Measurements from ENCODE around the gene ARID3C. TPM values are rescaled to one million over a fixed set of nuclear protein-coding genes. Genes with fewer than 3 reads are reported as not detected.

Gene ARID3C
- total RNA-seq, 4 donors from 2014 or later: 0.53 TPM; not detected in 3

DNA sequence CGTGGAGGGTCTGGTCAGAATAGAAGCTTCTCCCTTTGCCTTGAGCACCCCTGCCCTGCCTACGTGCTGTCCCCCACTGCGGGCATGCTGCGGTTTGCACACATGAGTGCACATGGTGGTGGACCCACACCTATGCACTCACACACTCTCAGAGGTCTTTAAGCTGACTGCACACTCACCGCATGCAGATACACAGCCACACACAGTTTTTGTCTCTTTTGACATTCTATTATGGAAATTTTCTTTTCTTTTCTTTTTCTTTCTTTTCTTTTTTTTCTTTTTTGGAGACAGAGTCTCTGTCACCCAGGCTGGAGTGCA is 584 bp upstream of the ARID3C start:
- Histone ChIP-seq H3K36me3 (no peaks in the 10 kb centered on the region), H3K4me3 (peak overlapping the region in 3 of 4 donors; percentile 31 to 59 (median 55)), H3K9me3 (no peaks in the 10 kb centered on the region), H3K27ac (no peak overlapping the region), H3K27me3 (peaks cover 0 to 47% of the 10 kb centered on the region in 2 donors), H3K4me1 (peaks cover 0 to 15% (median 7%) of the 10 kb centered on the region in 4 donors)
- DNase-seq: no peak
- TF ChIP-seq POLR2A (IDR thresholded peaks at IDR 0.05): no peak
- TF ChIP-seq, protein P1, sequence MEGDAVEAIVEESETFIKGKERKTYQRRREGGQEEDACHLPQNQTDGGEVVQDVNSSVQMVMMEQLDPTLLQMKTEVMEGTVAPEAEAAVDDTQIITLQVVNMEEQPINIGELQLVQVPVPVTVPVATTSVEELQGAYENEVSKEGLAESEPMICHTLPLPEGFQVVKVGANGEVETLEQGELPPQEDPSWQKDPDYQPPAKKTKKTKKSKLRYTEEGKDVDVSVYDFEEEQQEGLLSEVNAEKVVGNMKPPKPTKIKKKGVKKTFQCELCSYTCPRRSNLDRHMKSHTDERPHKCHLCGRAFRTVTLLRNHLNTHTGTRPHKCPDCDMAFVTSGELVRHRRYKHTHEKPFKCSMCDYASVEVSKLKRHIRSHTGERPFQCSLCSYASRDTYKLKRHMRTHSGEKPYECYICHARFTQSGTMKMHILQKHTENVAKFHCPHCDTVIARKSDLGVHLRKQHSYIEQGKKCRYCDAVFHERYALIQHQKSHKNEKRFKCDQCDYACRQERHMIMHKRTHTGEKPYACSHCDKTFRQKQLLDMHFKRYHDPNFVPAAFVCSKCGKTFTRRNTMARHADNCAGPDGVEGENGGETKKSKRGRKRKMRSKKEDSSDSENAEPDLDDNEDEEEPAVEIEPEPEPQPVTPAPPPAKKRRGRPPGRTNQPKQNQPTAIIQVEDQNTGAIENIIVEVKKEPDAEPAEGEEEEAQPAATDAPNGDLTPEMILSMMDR (IDR thresholded peaks at IDR 0.05): no peak

DNA sequence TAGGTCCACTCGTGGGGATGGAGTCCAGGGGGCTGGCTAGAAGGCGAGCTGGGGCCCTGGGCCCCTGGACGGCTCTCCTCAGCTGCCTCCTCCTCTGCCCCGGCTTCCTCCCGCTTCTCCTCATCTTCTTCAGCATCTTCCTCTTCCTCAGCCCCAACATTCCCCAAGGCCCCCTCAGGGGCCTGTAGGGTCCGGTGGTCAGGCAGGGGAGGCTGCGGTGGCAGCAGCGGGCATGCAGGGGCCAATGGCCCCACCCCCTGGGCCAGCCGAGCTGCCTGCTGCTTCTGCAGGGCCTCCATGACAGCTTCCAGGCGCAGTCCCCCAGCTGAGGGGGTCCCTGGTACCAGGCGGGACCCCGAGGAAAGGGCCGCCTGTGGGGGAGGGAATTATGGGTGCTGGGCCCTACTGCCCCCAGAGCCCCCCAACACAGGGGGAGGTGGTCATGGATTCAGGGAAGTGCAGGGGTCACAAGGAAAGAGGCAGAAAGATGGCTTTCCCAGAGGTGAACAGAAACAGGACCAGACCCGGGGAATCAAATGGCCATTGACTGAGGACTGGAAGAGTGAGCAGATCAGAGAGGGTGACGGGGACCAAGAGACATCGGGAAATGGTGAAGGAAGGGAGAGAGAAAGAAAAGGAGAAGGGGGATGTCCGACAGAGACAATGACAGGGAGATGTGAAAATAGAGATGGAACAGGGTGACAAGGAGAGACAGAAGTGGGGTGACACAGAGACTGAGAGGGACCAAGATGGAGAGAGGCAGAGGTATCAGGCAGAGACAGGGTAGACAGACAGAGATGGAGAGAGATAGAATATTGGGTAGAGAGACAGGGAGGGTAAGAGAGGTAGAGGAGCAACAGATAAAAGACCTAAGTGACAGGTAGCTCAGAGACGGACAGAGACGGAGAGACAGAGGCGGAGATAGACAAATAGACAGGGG is 880 bp downstream of the ARID3C start:
- H3K27me3 ChIP-seq: peaks cover 3 to 61% of the 10 kb centered on the region in 2 donors
- no peak for DNase-seq
- peak overlapping the region; percentile 31 to 59 (median 54) for H3K4me3 ChIP-seq
- no peak overlapping the region for H3K27ac ChIP-seq
- no peak for TF ChIP-seq POLR2A (IDR thresholded peaks at IDR 0.05)
- TF ChIP-seq, protein P1 (IDR thresholded peaks at IDR 0.05): no peak
- peaks cover 0 to 18% (median 11%) of the 10 kb centered on the region in 4 donors for H3K4me1 ChIP-seq
- no peaks in the 10 kb centered on the region for H3K9me3 ChIP-seq
- no peaks in the 10 kb centered on the region for H3K36me3 ChIP-seq

DNA sequence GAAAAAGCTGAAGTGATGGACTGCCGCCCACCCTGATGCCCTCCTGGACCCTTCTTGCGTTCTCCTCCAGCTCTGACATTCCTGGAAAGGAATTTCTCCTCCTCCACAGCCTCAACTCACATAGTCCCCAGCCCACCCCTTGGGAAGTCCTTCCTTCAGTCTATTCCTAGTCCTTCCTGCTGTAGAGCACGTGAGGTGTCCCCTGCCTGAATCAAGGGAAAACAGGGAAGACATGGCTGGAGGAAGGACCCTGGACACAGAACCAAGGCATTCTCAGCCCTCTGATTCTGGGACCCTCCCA is 3.7 kb downstream of the ARID3C start:
- Histone ChIP-seq H3K27ac (no peak overlapping the region), H3K9me3 (no peaks in the 10 kb centered on the region), H3K27me3 (peaks cover 3 to 61% of the 10 kb centered on the region in 2 donors), H3K4me1 (peaks cover 0 to 18% (median 11%) of the 10 kb centered on the region in 4 donors), H3K4me3 (no peak overlapping the region), H3K36me3 (no peaks in the 10 kb centered on the region)
- no peak for DNase-seq
- no peak for TF ChIP-seq POLR2A (IDR thresholded peaks at IDR 0.05)
- TF ChIP-seq, protein P1 (IDR thresholded peaks at IDR 0.05): no peak

DNA sequence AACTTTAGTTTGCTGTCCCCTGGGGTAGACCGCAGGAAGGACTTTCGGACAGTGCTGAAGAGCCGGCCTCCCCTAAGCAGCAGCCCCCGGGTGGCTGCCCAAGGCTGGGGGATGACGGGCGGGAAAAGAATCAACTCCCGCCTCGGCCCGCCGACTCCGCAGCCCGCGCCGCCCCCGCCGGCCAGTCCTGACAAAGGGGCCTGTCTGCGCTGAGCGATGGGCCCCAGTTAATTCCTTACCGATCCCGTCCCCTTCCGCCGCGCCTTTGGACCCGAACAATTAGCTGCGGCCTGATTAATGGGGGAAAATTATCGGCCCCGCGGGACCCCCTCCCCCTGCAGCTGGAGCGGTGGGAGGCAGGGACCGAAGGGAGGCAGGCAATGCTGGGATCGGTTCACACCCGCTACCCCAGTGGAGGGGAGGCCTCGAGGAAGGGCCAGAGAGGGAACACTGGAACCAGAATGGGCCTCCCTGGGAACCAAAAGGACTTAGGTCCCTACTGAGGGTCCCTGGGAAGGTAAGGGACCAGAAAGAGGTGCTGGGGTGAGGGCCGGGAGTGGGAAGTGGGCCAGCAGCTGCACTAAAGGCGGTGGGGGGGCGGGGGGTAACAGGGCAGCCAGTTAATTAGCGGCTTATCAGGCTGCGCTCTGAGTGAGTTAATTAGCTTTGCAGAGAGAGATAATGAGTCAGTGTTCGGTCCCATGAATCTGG is 4.2 kb downstream of the ARID3C start:
- Histone ChIP-seq H3K27me3 (peaks cover 3 to 59% of the 10 kb centered on the region in 2 donors), H3K36me3 (no peaks in the 10 kb centered on the region), H3K27ac (no peak overlapping the region), H3K4me3 (no peak overlapping the region), H3K9me3 (no peaks in the 10 kb centered on the region), H3K4me1 (peaks cover 0 to 21% (median 12%) of the 10 kb centered on the region in 4 donors)
- no peak for TF ChIP-seq POLR2A (IDR thresholded peaks at IDR 0.05)
- TF ChIP-seq, protein P1 (IDR thresholded peaks at IDR 0.05): no peak
- DNase-seq: no peak

DNA sequence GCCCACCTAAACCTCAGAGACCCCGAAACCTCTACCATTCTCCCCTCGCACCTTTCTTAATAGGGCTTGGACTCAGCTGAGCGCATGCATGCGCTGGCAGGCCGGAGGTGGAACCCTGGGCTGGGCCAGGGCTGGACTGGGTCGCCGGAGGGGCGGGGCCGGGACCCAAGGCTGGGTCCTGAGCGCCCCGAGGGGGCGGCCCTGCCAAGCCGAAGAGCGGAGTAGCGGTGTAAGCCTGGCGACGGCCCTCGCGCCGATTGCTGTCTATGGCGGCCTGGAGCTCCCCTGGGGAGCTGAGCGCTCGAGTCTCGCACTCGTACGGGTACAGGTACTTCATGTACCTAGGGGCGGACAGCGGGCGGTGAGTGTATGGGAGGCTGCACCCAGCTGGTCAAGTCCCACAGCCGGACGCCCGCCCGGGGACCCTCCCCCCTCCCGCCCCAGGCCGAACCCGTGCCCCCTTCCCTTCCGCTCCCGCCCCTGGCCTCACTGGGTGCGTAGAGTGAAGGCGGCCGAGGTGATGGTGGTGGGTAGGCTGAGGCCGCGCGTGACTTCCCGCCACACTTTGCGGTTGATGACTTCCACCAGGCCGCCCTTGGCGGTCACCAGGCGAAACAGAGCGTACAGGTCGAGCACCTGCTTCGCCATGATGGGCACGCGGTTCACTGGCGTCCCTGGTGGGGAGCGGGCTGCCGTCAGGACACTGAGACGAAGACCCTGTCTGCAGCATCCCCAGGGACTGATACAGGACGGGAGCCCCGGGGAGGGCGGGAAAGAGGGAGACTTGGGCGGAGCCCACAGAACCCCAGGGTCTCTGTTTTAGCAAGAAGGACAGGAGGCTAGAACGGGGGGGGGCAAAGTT is 5.3 kb downstream of the ARID3C start:
- no peak for DNase-seq
- peaks cover 3 to 15% (median 9%) of the 10 kb centered on the region in 4 donors for H3K4me1 ChIP-seq
- H3K4me3 ChIP-seq: no peak overlapping the region
- peaks cover 3 to 51% of the 10 kb centered on the region in 2 donors for H3K27me3 ChIP-seq
- peaks cover 0 to under 1% (median 0%) of the 10 kb centered on the region in 3 donors for H3K36me3 ChIP-seq
- TF ChIP-seq, protein P1 (IDR thresholded peaks at IDR 0.05): no peak
- no peak for TF ChIP-seq POLR2A (IDR thresholded peaks at IDR 0.05)
- no peak overlapping the region for H3K27ac ChIP-seq
- no peaks in the 10 kb centered on the region for H3K9me3 ChIP-seq
